Panc1 (cell line): Measurements from ENCODE around the gene ZSCAN2. TPM values are rescaled to one million over a fixed set of nuclear protein-coding genes. Genes with fewer than 3 reads are reported as not detected.
"Not testable (repeated sequence)": the region's sequence is repeated elsewhere in the genome, so short reads cannot be mapped to it uniquely, and the experiment has no call there.

Experiments used
- ATAC-seq: fragments of 200-7000 bp; cut with Tn5 transposase; 2 replicates; pipeline ENCODE4 v1.9.1; 2020; ENCODE audit warnings: mild to moderate bottlenecking, moderate library complexity
- BruUV-seq: library from RNA; stranded (reverse); fragments of 400-500 nt; replicated peaks from 2 replicates; lab custom pipeline; 2021; lab: Mats Ljungman, UMichigan
- CTCF ChIA-PET: fragments of 300-600 bp; sonication (Branson Sonifier 250); formaldehyde crosslinking; loops from one replicate; lab custom pipeline; 2022; ENCODE audit warnings: antibody characterized with exemption; lab: Charles Lee
- POLR2A ChIA-PET: fragments of 300-600 bp; sonication (Branson Sonifier 250); formaldehyde crosslinking; loops from one replicate; lab custom pipeline; 2022; ENCODE audit warnings: antibody characterized with exemption; lab: Charles Lee
- DNase-seq: peaks from one replicate; pipeline ENCODE4 v3.0.0-alpha.2; 2010; ENCODE audit warnings: low read depth, low spot score
- H3K27ac ChIP-seq: 2 replicates; pipeline ENCODE4 v1.5.1; 2011; ENCODE audit warnings: mild to moderate bottlenecking, low read length, inconsistent platforms
- H3K27me3 ChIP-seq: fragments of 200-500 bp; sonication (Bioruptor generic); 2 replicates; pipeline ENCODE4 v1.6.0; 2014; ENCODE audit warnings: low read length, inconsistent platforms; ENCODE audit not compliant: control insufficient read depth, insufficient read depth
- H3K36me3 ChIP-seq: fragments of 200-500 bp; sonication (Bioruptor generic); 2 replicates; pipeline ENCODE4 v1.5.1; 2014; ENCODE audit warnings: inconsistent platforms, mild to moderate bottlenecking, low read length, moderate library complexity; ENCODE audit not compliant: control insufficient read depth, insufficient read depth
- H3K4me1 ChIP-seq: 2 replicates; pipeline ENCODE4 v1.5.1; 2011; ENCODE audit warnings: inconsistent platforms, mild to moderate bottlenecking, low read length, moderate library complexity; ENCODE audit not compliant: control insufficient read depth, insufficient read depth
- H3K4me3 ChIP-seq, 2 experiments: 2 replicates each; pipeline ENCODE4 v1.5.1; 2011 to 2012; ENCODE audit warnings: low read depth in 2 of 2, low read length in 2 of 2, mild to moderate bottlenecking in 2 of 2, inconsistent platforms in 1 of 2, moderate library complexity in 1 of 2
- H3K9me3 ChIP-seq: fragments of 200-500 bp; sonication (Bioruptor generic); 2 replicates; pipeline ENCODE4 v1.5.1; 2014; ENCODE audit warnings: low read depth, mild to moderate bottlenecking, inconsistent platforms, low read length, moderate library complexity; ENCODE audit not compliant: control insufficient read depth, insufficient read depth
- CTCF ChIP-seq: fragments of 450-650 bp; IDR thresholded peaks from 2 replicates; pipeline ENCODE4 v1.5.1; 2017; ENCODE audit warnings: mild to moderate bottlenecking
- POLR2AphosphoS5 ChIP-seq: IDR thresholded peaks from 2 replicates; pipeline ENCODE4 v1.6.1; 2012; ENCODE audit warnings: mild to moderate bottlenecking, low read depth, low read length, moderate library complexity
- SIN3A ChIP-seq: IDR thresholded peaks from 2 replicates; pipeline ENCODE4 v1.6.1; 2012; ENCODE audit warnings: low read depth, mild to moderate bottlenecking, low read length, moderate library complexity, borderline replicate concordance; ENCODE audit not compliant: insufficient read depth
- TCF7L2 ChIP-seq: IDR thresholded peaks from 2 replicates; pipeline ENCODE4 v1.6.1; 2011; ENCODE audit warnings: mild to moderate bottlenecking, low read depth, low read length, inconsistent platforms
- in situ Hi-C: cut with HindIII; loops from 2 replicates; pipeline ENCODE4 v1.10.0; 2016; ENCODE audit warnings: low sequenced_read_pairs, low pct_unique_long_range_greater_than_20kb
- intact Hi-C: fragments of 100-400 bp; cut with micrococcal nuclease; formaldehyde crosslinking; loops from one replicate; pipeline ENCODE4 v1.10.0; 2022; ENCODE audit not compliant: unreplicated experiment
- total RNA-seq: library from RNA; stranded (reverse); gene quantifications from one replicate; pipeline ENCODE4 v1.2.1, GENCODE V29; 2021; ENCODE audit not compliant: unreplicated experiment
- TF ChIP-seq, protein P1 (sequence below), 2 experiments: IDR thresholded peaks; 2 replicates each; pipeline ENCODE4 v1.6.1; 2011 to 2012; ENCODE audit warnings: low read depth in 2 of 2, control low read depth in 1 of 2, low read length in 1 of 2, mild to moderate bottlenecking in 1 of 2, moderate library complexity in 1 of 2; ENCODE audit not compliant: insufficient read depth in 1 of 2

Gene ZSCAN2
- total RNA-seq, 1 experiment from 2014 or later: 16.8 TPM

GRCh38 chr15:84642640-84643039 is 41.8 kb downstream of the ZSCAN2 start:
- H3K27me3 ChIP-seq, H3K4me1 ChIP-seq, H3K27ac ChIP-seq, H3K9me3 ChIP-seq, H3K4me3 ChIP-seq, in situ Hi-C loops, ATAC-seq, intact Hi-C loops, DNase-seq, H3K36me3 ChIP-seq: not testable (repeated sequence)
- BruUV-seq: TSS peak; percentile 21
- ChIA-PET CTCF (interaction anchor here (0.6 kb wide), 1 partner anchor 1000 kb away, joined by 6 read pairs; no protein-coding TSS in a partner anchor), POLR2A (interaction anchor here (0.6 kb wide), 2 partner anchors 260 to 301 kb away, joined by 3 to 4 read pairs; no protein-coding TSS in a partner anchor)
- 0 out of 2 replicates have a peak, but pooled peaks have one; percentile 9 for TF ChIP-seq POLR2AphosphoS5

- POLR2A ChIA-PET: no interaction called here
- ATAC-seq: no peak
- CTCF ChIA-PET: no interaction called here
- Histone ChIP-seq H3K27me3 (no peaks in the 10 kb centered on the region), H3K36me3 (peaks cover 4% of the 10 kb centered on the region), H3K4me3 (no peak overlapping the region), H3K9me3 (no peaks in the 10 kb centered on the region), H3K27ac (no peak overlapping the region), H3K4me1 (no peaks in the 10 kb centered on the region)
- TF ChIP-seq TCF7L2: no peak
- TF ChIP-seq POLR2AphosphoS5: no peak; the same call in 1 of the 2 replicates
- DNase-seq: no peak
- intact Hi-C loops (no loop called here), in situ Hi-C loops (no loop called here)
- BruUV-seq: no TSS peak
These were observed 43.0 kb downstream of the ZSCAN2 start for GRCh38 chr15:84643838-84644237.

- CTCF ChIA-PET: no interaction called here
- peaks cover 4% of the 10 kb centered on the region for H3K36me3 ChIP-seq
These were observed 44.7 kb downstream of the ZSCAN2 start for GRCh38 chr15:84645496-84645895.

More at GRCh38 chr15:84645496-84645895, 44.7 kb downstream of the ZSCAN2 start:
- POLR2A ChIA-PET: no interaction called here
- Histone ChIP-seq H3K27ac (no peak overlapping the region), H3K9me3 (no peaks in the 10 kb centered on the region), H3K4me1 (no peaks in the 10 kb centered on the region), H3K27me3 (no peaks in the 10 kb centered on the region), H3K4me3 (no peak overlapping the region)
- in situ Hi-C loops: no loop called here
- intact Hi-C loops: no loop called here
- ATAC-seq: no peak
- DNase-seq: no peak
- no peak for TF ChIP-seq TCF7L2
- TF ChIP-seq, protein P1, sequence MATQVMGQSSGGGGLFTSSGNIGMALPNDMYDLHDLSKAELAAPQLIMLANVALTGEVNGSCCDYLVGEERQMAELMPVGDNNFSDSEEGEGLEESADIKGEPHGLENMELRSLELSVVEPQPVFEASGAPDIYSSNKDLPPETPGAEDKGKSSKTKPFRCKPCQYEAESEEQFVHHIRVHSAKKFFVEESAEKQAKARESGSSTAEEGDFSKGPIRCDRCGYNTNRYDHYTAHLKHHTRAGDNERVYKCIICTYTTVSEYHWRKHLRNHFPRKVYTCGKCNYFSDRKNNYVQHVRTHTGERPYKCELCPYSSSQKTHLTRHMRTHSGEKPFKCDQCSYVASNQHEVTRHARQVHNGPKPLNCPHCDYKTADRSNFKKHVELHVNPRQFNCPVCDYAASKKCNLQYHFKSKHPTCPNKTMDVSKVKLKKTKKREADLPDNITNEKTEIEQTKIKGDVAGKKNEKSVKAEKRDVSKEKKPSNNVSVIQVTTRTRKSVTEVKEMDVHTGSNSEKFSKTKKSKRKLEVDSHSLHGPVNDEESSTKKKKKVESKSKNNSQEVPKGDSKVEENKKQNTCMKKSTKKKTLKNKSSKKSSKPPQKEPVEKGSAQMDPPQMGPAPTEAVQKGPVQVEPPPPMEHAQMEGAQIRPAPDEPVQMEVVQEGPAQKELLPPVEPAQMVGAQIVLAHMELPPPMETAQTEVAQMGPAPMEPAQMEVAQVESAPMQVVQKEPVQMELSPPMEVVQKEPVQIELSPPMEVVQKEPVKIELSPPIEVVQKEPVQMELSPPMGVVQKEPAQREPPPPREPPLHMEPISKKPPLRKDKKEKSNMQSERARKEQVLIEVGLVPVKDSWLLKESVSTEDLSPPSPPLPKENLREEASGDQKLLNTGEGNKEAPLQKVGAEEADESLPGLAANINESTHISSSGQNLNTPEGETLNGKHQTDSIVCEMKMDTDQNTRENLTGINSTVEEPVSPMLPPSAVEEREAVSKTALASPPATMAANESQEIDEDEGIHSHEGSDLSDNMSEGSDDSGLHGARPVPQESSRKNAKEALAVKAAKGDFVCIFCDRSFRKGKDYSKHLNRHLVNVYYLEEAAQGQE (IDR thresholded peaks at IDR 0.05; ENCODE audit: insufficient read depth in 1 of 2, low read depth in 2 of 2, low read length in 1 of 2): no peak
- no peak for TF ChIP-seq SIN3A
- TF ChIP-seq CTCF: no peak
- TF ChIP-seq POLR2AphosphoS5: no peak
- no TSS peak for BruUV-seq
